Parathyroid adenoma (tissue), 2 donors: Measurements from ENCODE around the gene UVSSA.

Experiments used
- H2AFZ ChIP-seq: fragments of 300-600 bp; sonication (generic); one replicate; pipeline ENCODE4 v1.7.0; 2017; ENCODE audit warnings: antibody characterized with exemption, mild to moderate bottlenecking
- H3K27ac ChIP-seq: fragments of 300-600 bp; sonication (generic); one replicate; pipeline ENCODE4 v1.7.0; 2017
- H3K27me3 ChIP-seq: fragments of 300-600 bp; sonication (generic); one replicate; pipeline ENCODE4 v1.7.0; 2017; ENCODE audit warnings: low read length; ENCODE audit not compliant: control insufficient read depth, insufficient read depth
- H3K36me3 ChIP-seq: fragments of 300-600 bp; sonication (generic); one replicate; pipeline ENCODE4 v1.7.0; 2017; ENCODE audit warnings: low read length; ENCODE audit not compliant: control insufficient read depth, insufficient read depth
- H3K4me1 ChIP-seq: fragments of 300-600 bp; sonication (generic); one replicate; pipeline ENCODE4 v1.7.0; 2017; ENCODE audit warnings: control low read depth
- H3K4me2 ChIP-seq: fragments of 300-600 bp; sonication (generic); one replicate; pipeline ENCODE4 v1.7.0; 2017; ENCODE audit warnings: low read length
- H3K4me3 ChIP-seq: fragments of 300-600 bp; sonication (generic); one replicate; pipeline ENCODE4 v1.7.0; 2017; ENCODE audit warnings: low read depth, low read length
- H3K79me2 ChIP-seq: fragments of 300-600 bp; sonication (generic); one replicate; pipeline ENCODE4 v1.7.0; 2017; ENCODE audit warnings: control low read depth
- H3K9ac ChIP-seq: fragments of 300-600 bp; sonication (generic); one replicate; pipeline ENCODE4 v1.7.0; 2017; ENCODE audit warnings: mild to moderate bottlenecking
- H3K9me3 ChIP-seq: fragments of 300-600 bp; sonication (generic); one replicate; pipeline ENCODE4 v1.7.0; 2017; ENCODE audit warnings: low read length; ENCODE audit not compliant: control insufficient read depth
- TF ChIP-seq, protein P1 (sequence below): fragments of 300-600 bp; sonication (generic); IDR thresholded peaks from one replicate; pipeline ENCODE4 v1.7.0; 2017; ENCODE audit warnings: antibody characterized with exemption, mild to moderate bottlenecking
- donor health status: primary hyperparathyroidism.

The UVSSA gene, protein sequence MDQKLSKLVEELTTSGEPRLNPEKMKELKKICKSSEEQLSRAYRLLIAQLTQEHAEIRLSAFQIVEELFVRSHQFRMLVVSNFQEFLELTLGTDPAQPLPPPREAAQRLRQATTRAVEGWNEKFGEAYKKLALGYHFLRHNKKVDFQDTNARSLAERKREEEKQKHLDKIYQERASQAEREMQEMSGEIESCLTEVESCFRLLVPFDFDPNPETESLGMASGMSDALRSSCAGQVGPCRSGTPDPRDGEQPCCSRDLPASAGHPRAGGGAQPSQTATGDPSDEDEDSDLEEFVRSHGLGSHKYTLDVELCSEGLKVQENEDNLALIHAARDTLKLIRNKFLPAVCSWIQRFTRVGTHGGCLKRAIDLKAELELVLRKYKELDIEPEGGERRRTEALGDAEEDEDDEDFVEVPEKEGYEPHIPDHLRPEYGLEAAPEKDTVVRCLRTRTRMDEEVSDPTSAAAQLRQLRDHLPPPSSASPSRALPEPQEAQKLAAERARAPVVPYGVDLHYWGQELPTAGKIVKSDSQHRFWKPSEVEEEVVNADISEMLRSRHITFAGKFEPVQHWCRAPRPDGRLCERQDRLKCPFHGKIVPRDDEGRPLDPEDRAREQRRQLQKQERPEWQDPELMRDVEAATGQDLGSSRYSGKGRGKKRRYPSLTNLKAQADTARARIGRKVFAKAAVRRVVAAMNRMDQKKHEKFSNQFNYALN

DNA sequence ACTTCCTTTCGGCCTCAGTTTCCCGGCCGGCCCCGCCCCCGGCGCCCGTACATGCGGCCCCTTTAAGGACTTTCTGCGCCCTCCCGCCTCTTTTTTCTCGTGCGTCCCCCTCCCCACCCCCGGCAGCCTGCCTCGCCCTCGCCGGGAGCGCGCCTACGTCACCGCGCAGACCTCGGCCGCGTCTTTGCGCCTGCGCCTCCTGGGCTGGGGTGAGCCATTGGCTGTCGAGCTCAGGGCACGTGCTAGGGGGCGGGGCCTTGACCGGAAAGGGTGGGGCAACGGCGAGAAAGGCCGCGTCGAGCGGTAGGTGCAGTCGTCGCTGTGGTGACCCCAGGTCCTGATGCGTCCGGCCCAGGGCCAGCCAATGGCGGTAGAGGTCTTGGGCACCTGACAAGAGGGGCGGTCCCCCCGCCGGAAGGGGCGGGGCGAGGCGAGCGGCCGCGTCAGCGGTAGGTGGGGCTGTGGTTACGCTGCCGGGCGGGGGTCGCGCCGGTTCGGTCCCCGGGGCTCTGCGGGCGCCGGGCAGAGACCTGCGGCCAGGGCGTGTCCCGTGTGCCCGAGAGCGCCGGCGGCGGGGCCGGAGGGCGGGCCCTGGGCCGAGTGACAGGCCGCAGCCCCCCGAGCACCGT, at the start of gene UVSSA:
Gene UVSSA (plus strand): TSS at position 428 of the 629 bp plus-strand sequence. CDS start 884 bp downstream, outside the sequence.
- Histone ChIP-seq H3K27ac (peak within 1 kb of the TSS; percentile 85), H3K9ac (peak within 1 kb of the TSS; percentile 61), H3K79me2 (no peaks in the 10 kb centered on the region), H3K4me3 (peak within 1 kb of the TSS; percentile 77), H3K36me3 (no peaks in the 10 kb centered on the region), H3K27me3 (no peaks in the 10 kb centered on the region), H3K4me2 (peak within 1 kb of the TSS; percentile 93), H3K9me3 (no peaks in the 10 kb centered on the region), H2AFZ (peak within 1 kb of the TSS; percentile 85), H3K4me1 (no peaks in the 10 kb centered on the region)
- TF ChIP-seq, protein P1, sequence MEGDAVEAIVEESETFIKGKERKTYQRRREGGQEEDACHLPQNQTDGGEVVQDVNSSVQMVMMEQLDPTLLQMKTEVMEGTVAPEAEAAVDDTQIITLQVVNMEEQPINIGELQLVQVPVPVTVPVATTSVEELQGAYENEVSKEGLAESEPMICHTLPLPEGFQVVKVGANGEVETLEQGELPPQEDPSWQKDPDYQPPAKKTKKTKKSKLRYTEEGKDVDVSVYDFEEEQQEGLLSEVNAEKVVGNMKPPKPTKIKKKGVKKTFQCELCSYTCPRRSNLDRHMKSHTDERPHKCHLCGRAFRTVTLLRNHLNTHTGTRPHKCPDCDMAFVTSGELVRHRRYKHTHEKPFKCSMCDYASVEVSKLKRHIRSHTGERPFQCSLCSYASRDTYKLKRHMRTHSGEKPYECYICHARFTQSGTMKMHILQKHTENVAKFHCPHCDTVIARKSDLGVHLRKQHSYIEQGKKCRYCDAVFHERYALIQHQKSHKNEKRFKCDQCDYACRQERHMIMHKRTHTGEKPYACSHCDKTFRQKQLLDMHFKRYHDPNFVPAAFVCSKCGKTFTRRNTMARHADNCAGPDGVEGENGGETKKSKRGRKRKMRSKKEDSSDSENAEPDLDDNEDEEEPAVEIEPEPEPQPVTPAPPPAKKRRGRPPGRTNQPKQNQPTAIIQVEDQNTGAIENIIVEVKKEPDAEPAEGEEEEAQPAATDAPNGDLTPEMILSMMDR, result no peak

DNA sequence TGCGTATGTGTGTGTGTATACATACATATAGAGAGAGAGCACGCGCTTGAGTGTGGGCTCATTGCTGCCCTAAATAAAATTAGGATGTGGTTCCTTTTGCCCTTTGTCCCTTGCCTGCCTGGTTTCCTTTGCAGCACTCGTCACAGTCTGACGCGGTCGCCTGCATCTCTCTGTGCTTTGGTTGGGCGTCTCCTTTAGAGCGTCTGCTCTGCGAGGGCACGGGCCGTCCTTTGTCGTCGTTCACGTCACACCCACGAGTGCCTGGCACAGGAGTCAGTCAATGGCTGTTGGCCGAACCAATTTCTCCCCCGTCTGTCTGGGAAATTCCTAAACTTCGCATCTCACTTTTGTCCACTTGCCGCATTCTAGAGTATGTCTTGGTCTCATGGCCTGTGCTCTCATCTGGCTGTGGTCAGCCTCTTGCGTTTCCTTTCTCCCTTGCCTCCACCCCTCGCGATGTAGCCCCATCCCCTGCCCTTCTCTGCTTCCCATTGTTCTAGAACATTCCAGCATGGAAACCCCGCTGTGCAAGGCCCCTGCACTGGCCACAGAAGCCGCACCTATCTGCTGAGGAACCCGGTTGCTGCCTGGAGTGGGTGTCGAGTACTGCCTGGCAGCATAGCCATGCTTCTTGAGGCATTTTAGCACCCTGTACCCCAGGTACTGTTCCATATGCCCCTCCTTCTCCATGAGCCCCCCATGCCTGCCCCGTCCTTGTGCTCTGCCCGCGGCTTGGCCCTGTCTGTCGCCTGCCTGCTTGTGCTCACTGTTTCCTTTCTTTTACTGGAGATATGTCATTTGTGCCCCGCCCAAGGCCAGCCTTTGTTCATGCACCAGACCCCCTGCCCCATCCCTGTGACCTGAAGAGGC, 49.3 kb upstream of the UVSSA start:
- Histone ChIP-seq H3K4me1 (no peaks in the 10 kb centered on the region), H3K36me3 (no peaks in the 10 kb centered on the region), H3K4me2 (no peak overlapping the region)

DNA sequence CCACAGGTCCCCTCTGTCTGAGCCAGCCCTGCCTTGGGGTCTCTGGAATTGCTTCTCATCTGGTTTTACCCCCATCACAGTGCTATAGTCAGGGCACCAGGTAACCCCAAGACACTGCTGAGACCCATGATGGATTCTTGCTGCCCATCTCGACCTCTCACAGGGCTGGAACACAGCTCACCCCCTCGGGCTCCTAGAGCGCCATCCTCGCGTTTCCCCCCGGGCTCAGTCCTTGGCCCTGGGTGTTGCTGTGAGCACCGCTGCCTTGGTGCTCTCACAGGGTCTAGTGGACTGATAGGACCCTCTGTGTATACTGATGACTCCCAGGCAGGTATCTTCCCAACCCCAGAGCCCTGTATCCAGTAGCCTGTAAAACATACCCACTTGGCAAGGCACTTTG, 48.5 kb upstream of the UVSSA start:
- Histone ChIP-seq H3K9me3 (no peaks in the 10 kb centered on the region), H3K79me2 (peaks cover 40% of the 10 kb centered on the region), H3K27me3 (no peaks in the 10 kb centered on the region), H3K4me1 (no peaks in the 10 kb centered on the region), H3K4me2 (no peak overlapping the region), H2AFZ (no peak overlapping the region), H3K9ac (no peak overlapping the region), H3K27ac (no peak overlapping the region), H3K36me3 (no peaks in the 10 kb centered on the region), H3K4me3 (no peak overlapping the region)
- TF ChIP-seq, protein P1, result no peak

More for the DNA sequence above, 49.3 kb upstream of the UVSSA start:
- H3K27me3 ChIP-seq, result no peaks in the 10 kb centered on the region
- no peaks in the 10 kb centered on the region for H3K9me3 ChIP-seq
- no peak overlapping the region for H2AFZ ChIP-seq
- TF ChIP-seq, protein P1, result no peak
- H3K79me2 ChIP-seq, result peaks cover 42% of the 10 kb centered on the region
- no peak overlapping the region for H3K9ac ChIP-seq
- no peak overlapping the region for H3K27ac ChIP-seq
- no peak overlapping the region for H3K4me3 ChIP-seq

DNA sequence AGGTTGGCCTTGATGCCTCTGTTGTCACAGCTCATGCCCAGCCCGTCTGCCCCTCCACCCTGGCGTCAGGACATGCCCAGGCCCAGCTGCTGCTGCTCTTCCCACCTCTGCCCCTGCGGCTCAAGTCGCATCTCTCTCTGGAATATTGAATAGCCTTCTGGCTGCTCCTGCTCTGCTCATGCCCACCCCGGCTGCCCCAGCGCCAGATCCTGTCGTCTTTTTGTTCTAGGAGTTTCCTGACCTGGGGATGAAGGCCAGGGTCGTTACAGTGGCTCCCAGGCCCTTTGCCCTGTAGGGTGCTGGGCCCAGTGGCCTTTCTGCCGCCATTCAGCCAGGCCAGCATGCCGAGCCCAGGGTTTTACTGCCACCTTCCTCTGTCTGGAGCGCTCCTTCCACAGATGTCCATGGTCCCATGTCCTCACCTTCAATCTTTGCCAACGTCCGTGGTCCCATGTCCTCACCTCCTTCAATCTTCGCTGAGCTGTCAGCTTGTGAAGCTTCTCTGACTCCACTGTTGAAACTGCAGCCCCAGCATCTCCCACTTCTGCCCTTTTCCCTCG, 47.6 kb upstream of the UVSSA start:
- Histone ChIP-seq H3K4me1 (no peaks in the 10 kb centered on the region), H3K27me3 (no peaks in the 10 kb centered on the region)

More for the DNA sequence above, 47.6 kb upstream of the UVSSA start:
- Histone ChIP-seq H3K4me3 (no peak overlapping the region), H2AFZ (no peak overlapping the region), H3K9ac (no peak overlapping the region), H3K9me3 (no peaks in the 10 kb centered on the region), H3K4me2 (no peak overlapping the region), H3K79me2 (peaks cover 31% of the 10 kb centered on the region), H3K36me3 (no peaks in the 10 kb centered on the region), H3K27ac (no peak overlapping the region)
- TF ChIP-seq, protein P1, result no peak
